NCI-H1092 treated with DMSO at 0.1 percent for 48 hours (cell line): ENCODE data around the gene APH1B.
"Not testable (repeated sequence)": the region's sequence is repeated elsewhere in the genome, so short reads cannot be mapped to it uniquely, and the experiment has no call there.

Experiments used
- DNase-seq: peaks from one replicate; lab custom pipeline; 2025; lab: John Stamatoyannopoulos, UW

Gene APH1B

DNA sequence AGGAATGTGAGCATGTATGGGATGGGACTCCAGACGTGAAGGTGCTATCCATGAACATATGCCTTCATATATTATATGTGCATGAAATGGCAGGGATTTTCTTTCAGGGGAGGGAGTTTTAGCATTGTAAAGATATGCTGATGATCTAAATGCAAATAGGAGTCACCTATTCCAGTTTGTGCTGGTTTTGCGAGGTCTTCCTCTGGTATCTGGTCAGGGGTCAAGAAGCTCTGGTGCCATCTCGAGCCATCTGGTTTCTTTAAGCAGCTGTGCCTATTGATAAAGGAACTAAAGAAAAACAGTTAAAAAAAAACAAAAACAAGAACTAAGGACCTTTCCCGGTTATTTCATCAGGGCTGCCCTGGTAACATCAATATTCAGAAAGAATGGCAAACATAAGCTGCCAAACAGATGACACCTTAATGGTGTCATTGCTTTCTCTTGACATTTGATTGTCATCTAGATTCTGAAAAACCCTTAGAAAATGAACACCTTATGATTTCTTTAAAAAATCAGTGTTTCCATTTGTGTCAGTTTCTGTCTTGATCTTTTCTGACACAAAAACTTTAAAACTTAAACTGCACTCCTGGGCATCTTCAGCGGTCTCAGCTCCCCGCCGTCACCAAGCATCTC, 22.7 kb downstream of the APH1B start:
- no peak for DNase-seq

DNA sequence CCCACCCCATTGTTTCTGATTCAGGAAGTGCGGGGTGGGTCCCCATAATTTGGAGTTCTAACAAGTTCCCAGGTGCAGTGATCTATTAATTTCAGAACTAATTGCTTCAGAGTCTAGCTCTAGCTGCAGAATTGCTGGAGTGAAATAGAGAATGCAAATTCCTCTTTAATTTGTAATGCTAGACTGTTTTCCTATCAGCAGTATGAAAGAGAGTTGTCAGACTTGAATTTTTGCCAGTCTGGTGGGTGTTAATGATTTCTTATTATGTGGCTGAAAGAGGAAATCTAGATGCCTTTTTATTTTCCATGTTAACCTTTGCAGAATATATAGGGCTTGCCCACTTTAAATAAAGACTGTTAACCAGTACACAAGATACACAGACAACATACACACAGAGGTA, 23.7 kb downstream of the APH1B start:
- no peak for DNase-seq

DNA sequence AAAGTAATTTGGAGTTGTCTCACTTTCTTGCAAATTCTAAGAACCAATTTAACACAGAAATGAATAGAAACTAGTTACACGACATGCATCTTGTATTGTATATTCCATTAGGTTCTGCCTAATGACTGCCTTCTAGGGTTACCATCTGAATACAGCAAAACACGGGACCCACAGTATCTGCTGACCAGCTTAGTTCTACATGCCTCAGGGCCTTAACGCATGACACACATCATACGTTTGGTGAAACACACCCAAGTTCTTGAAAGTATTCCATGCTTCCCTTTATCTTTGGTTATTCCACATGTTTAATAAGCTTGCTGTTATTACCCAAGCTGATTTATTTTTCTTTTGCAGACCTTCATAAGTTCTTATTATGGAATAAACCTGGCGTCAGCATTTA, 27.9 kb downstream of the APH1B start:
- DNase-seq = no peak

DNA sequence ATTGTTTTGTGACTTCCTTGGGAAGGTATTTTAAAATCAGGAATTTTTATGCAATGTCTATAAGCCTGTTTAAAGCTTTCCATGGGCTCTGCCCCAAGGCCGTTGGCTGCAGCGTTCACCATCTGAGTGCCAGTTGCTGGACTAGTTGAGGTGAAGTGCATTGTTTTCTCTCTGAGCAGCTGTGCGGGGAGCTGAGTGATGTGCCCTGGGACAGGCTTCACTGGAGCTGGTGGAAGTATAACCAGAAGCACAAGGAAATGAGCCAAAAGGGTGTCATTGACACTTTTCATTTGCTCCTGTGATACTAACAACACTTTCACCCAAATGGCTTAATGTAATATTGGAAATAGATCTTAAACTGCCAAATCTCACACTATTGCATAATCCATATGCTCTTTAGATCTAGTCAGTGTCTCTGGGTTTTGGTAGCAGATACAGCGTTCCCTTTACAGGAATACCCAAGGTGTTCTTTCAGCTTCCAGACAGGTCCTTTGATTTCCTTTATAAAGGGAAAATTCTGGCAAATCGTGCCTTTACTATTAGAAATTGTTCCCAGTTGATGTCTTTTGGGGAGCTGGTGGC, 29.2 kb downstream of the APH1B start:
- no peak for DNase-seq

DNA sequence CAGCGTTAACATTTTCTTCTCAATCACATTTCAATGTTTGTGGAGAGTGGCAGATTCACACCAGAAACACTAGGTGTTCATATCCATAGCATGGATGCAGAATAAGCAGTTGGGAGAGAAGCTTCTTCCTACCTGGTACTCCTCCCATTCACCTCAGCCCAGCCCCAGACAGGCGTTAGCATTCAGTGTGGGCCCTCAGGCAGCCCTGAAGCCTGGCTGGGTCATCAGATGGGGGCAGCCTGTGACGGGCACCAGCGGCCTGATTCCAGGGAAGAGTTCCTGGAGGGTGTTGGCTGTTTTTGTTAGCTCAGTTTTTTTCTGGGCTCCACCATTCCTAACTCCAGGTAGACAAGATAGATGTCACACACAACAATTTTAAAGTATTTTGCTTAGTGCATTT, 31.1 kb downstream of the APH1B start:
- no peak for DNase-seq

DNA sequence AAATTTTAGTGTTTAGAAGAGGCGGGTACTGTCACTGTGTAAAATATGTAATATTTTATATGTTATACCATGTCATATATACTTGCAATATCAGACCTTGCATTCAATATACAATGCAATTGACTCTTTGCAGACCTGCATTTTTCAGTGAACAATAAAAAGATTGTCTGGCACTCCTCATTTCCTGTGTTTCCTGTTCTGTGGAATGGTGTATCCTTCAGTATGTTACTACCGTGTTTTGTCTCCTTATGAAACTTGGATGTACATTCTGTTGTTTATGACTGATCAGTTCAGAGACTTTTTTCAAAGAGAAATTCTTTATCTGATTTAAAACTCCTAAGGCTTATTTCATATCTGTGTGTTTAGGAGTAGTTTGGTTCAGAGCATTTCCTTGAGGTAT, 31.5 kb downstream of the APH1B start:
- DNase-seq = no peak

DNA sequence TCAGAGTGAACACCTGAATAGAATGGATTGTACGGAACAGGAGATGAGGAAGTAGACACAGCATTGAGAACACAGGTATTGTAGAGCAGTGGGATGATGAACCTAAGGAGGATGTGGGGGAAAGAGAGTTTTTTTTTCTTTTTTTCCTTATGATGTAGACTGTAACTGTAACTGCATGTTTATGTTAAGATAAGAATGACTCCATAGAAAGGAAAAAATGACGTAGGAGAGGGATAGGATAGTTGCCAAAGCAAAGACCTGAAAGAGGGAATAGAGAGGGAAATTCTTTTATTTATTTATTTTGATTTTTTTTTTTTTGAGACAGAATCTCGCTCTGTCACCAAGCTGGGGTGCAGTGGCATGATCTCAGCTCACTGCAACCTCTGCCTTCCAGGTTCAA, 33.2 kb downstream of the APH1B start:
- DNase-seq = no peak

DNA sequence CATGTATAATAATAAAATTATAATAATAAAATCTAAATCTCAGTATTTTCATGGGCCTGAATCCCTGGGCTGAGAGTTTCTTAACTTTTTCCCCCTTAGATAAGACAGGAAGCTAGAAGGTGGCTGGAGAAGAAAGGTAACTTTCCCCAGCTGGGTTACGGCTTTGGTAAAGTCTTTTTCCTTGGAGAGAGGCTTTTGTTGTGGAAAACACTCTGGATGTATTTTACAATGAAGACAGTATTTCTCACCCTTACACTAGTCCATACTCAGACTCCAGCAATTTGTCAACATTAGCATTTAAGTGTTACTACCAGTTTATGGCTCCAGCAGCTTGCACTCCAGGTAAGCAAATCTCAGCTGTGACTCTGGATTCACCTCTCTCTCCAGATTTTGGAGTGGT, 34.9 kb downstream of the APH1B start:
- DNase-seq = no peak

DNA sequence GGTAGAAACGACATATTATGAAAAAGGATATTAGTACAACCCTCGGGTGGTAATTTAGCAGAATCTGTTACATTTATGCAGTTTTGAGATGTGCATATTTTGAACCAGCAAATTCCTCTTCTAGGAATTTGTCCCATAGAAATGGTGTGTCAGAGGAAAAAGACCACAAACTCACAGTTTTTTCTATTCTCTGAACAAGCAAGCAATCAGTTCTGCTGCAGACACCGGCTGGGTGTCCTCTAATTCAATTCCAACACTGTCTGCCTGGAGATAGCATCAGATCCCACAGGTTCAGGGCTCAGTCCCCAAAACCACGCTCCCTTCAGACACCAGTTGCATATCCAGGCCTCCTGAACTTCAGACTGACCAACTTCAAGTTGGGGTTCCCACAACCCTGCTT, 36.4 kb downstream of the APH1B start:
- DNase-seq = no peak

DNA sequence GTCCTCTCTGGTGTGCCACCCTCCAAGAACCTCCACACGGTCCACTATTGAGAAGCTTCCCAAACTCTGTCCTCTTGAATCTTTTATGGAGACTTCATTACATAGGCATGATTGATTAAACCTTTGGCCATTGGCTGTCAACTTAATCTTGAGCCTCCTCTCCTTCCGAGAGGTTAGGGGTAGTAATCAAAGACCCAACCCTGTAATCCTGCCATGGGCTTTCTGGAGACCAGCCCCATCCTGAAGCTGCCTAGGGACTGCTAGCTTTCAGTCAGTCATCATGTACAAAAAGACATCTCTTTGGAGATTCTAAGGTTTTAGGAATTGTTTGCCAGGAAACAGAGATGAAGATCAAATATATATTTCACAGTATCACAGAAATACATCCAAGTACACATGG, 37.0 kb downstream of the APH1B start:
- no peak for DNase-seq

DNA sequence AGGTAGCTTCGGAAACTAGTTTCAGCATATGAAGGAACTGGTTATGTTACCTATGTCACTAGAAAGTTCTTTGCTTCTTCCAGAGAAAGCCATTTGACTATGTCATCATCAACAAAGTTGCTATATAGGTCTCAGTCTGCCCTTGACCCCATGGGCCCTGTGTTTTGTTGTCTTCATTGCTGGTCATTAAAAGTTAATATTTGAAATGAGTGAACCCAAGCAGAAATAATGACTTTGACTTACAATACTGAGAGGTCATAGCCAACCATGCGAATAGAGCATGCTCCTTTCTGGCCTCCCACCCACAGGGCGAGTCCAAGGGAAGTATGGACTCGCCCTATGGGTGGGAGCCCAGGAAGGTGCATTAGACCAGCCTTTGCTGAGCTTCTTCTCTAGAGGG, 40.9 kb downstream of the APH1B start:
- no peak for DNase-seq

DNA sequence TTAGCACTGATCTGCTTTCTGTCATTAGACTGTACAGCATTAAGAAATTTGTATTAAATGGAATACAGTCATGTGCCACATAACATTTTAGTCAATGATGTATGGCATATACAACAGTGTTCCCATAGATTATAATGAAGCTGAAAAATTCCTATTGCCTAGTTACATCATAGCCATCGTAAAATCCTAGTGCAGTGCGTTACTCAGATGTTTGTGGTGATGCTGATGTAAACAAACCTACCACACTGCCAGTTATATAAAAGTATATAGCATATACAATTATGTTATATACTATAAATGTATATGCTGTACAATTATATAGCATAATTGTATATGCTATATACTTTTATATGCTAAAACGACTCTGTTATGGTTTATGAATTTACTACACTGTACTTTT, 41.7 kb downstream of the APH1B start:
- DNase-seq = no peak

DNA sequence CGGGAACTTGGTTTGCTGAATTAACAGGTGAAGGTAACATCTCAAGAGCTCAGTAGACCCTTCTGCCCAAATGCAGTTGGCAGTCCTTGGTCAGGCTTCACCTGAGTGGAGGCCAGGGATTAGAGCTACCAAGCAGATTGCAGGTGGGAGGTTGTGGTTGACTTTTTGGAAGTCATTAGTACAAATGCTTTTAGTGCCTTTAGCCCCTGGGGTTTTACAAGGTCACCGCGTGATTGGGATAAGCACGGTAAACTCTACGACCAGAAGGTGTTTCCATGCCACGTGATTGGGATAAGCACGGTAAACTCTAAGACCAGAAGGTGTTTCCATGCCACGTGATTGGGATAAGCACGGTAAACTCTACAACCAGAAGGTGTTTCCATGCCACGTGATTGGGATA, 43.0 kb downstream of the APH1B start:
- not testable (repeated sequence) for DNase-seq

DNA sequence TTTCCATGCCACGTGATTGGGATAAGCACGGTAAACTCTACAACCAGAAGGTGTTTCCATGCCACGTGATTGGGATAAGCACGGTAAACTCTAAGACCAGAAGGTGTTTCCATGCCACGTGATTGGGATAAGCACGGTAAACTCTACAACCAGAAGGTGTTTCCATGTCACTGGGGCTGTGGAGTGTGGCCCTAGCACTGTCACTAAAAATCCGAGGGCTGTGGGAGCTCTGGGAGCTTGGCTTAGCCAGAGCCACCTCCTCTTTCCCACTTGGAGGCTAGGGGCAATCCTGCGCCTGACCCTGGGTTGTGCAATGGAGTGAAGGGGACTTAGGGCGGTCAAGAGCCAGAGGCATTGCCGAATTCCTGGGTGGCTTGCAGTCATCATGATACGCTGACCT, 43.6 kb downstream of the APH1B start:
- DNase-seq = not testable (repeated sequence)

DNA sequence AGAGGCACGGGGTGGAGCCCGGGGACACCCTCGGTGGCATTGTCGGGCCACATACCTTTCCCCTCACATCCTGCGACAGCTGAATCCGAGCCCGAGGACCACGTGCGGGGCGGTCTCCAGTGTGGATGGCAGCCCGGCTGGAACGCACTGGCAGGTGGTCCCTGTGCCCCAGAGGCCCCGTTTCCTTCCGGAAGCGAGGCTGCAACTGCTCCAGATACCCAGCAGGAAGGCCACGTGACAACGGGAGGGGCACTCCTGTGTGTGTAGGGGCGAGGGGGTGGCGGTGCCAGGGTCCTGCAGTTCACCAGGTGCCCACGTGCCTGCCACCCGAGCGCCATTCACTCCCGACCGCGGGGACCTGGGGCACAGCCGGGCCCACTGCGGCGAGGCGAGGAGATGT, 44.1 kb downstream of the APH1B start:
- no peak for DNase-seq

DNA sequence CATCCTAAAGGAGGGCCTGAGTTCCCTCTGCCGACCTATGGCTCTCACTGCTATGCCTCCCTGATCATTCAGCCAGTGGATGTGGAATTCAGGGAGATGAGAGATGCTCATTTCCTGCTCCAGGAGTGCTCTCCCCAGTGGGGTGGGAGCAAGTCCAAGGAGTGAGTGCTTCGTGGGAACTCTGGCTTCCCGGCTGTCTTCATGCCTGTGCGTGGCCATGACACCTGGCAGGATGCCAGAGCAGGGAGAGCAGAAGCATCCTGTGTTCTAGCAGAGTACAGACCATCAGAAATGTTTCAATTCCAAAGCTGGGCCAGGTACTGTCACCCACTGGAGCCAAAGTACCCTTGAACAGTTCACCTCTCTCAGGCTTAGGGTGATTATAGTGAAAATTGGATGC, 45.1 kb downstream of the APH1B start:
- DNase-seq = no peak

DNA sequence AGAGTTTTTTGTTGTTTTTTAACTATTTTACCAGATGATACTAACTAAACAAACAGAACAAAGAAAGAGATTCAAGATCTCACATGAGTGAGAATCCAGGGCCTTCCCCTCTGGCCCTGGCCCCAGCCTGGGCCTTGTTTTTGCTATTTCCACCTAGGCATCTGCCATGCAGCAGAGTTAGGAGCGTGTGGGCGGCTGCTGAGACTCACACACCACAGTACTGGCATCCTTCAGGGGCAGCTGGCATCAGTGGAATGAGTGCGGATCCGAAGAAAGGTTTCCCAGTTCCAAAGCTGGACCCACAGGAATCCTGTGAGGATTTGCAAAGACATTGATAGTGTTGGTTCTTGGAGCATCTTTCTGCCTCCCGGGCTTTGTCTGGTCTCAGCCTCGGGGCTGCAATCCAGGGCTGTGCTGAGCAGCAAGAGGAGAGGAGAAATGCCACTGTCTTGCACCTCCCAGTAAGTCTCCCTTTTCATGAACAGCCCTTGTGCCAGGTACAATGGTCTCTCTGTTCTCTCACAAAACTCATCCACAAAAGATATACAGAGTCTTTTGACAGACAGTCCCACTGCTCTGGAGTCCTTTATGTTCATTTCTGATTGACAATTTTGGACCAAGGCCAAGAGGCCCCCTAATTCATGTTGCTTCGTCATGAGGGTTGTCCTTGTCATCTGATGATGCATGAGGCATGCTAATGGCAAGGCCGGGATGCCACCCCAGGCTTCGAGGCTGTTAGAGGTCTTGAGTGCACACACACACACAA, 46.6 kb downstream of the APH1B start:
- no peak for DNase-seq

DNA sequence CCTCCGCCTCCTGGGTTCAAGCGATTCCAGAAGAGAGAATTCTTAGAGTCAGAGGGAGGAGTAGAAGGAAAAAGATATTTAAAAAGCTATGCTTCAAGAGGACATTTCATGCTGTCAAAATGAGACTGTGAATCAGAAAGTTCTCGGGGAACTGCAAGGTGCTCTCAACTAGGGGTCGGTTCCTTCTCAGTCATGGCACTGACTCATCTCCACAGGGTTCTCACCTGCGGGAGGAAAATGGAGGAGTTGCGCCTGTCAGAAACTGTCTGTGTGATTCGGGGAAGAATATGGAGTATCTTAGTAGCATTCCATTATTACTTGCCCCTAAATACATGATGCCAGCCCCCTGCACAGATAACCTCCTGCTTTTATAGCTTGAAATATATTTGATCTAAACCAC, 47.4 kb downstream of the APH1B start:
- no peak for DNase-seq

DNA sequence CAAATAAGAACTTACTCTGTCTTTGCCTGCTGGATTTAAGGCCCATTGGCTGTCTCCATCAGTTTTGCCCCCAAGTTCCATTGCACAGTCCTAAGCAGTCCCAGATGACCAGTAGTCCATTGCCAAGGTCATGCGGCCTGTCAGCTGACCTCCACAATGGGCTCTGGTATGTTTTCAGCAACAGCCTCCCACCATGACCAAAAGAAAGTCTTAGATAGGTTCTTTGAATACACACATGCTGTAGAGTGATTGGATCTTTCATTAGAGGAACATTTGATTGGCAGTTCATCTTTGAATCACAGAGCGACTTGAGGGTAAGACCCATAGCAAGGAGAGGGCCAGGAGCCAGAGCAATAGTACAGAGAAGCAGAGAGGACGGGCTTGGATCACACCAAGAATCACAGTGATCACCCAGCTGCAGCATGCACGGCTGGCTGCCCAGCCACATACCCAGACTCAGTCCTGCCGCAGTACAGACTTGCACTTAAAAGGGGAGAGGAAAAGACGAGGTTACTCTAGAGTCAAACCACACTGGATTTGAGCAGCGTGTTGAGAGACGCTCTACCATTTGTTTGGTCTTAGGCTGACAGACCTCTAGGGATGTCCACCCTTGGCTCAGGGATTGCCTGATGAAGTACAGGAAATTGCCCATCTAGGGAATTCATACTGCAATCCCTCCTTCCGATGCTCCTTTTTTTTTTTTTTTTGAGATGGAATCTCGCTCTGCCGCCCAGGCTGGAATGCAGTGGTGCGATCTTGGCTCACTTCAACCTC, 50.4 kb downstream of the APH1B start:
- no peak for DNase-seq

DNA sequence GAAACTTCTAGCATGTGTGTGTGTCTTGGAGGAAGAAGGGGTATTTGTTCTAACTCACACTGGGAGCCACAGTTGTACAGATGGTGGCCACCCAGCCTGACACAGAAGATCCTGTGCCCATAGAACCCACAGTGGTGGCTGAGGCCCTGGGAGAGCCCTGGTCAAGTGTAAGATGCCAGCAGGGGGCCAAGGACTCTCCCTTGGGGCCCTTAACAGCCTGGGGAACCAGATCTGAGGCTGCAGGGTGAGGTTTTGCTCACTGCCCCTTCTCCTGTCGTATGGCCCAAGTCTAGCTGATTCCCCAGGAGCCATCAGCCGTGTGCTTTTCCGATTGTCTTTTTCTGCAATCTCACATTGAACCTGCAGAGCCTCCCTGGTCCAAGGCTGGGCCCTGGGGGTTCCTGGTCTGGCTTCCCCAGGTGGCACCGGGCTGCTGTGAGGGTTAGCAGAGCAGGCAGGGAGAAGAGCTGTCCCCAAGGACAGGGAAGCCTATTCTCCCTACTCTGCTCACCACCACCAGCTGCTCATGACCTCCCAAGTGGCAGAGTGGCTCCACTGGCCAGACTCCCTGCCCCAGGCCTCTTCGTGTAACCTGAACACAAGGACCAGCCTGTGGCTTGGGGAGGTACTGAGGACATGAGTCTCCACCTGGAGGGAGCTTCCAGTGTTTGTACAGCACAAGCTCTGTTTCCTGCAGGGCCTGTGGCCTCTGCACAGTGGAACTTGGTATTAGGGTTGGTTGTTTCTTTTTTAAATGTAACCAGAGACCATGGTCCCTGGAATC, 52.4 kb downstream of the APH1B start:
- DNase-seq = no peak

DNA sequence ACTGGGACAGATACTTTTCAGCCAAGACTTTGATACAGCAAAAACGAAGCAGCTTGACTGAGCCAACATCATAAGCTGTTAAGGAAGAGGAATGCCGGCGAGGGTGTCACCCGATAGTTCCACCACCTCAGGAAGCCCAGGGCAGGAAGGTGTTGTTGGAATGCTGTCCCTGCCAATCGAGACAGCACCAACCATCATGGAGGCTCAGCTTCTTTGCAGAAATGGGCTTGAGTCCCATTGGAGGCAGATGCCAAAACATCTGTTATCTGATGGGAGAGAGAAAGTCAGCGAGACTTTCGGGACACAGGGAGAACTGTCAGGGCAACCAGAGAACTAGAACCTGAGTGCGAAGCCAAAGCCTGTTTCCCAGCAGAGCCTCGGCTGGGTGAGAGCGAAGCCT, 53.5 kb downstream of the APH1B start:
- no peak for DNase-seq

DNA sequence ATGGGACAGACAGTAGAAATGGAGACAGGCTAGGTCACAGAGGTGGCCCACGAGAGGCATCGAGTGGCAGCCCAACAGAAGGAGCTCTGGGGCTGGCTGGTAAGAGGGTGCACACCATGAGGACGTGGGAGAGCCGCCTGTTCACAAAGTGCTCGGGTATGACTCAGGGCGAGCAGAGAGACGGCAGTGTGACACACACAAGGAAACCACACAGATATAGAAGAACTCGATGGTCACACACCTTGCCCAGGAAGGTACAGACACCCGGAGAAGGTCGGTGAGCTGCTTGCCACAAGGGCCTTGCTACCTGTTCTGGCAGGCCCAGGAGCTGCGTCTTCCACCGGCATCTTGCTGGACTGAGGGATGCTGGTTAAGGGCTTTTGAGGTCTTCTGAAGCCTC, 54.1 kb downstream of the APH1B start:
- no peak for DNase-seq
